HS-5 (cell line): ENCODE data around the gene HNMT.
"Not testable (repeated sequence)": the region's sequence is repeated elsewhere in the genome, so short reads cannot be mapped to it uniquely, and the experiment has no call there.

Experiments used
- DNase-seq: peaks from one replicate; pipeline ENCODE4 v3.0.0-alpha.2; 2012; ENCODE audit warnings: low read depth

HNMT gene

DNA sequence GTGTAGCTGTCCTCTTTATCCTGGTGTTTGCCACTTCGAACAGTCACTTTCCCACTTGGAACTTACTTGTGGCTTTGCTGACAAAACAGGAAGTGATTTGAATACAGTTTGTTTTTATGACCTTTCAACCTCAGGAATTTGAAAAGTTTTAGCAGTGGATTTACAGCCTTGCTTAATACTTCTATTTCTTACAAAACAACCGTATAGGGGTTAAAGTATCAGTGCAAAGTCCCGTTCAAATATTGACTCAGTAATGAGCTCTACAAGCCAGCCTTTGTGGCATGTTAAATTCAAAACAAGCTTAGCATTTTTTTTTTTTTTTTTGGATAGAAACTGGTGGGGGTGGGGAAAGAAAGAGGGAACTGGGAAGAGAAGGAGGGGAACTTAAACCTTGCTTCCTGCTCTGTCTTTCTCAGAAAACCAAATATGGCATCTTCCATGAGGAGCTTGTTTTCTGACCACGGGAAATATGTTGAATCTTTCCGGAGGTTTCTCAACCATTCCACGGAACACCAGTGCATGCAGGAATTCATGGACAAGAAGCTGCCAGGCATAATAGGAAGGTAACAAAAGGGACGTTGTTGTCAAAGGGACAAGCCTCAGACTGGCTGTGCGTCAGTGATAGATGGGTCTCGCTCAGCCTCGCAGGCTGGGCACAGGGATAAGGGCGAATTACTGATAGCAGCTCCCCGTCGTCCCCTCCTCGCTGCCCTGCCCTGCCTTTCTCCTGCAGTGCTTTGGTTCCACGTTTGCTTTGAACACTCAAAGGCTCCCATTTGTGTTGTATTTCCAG, at the start of gene HNMT:
Gene HNMT, plus strand, starts transcription at position 408 of the 793 bp plus-strand sequence. Its CDS starts 19 bp downstream, at position 427.
- DNase-seq = peak; percentile 58

DNA sequence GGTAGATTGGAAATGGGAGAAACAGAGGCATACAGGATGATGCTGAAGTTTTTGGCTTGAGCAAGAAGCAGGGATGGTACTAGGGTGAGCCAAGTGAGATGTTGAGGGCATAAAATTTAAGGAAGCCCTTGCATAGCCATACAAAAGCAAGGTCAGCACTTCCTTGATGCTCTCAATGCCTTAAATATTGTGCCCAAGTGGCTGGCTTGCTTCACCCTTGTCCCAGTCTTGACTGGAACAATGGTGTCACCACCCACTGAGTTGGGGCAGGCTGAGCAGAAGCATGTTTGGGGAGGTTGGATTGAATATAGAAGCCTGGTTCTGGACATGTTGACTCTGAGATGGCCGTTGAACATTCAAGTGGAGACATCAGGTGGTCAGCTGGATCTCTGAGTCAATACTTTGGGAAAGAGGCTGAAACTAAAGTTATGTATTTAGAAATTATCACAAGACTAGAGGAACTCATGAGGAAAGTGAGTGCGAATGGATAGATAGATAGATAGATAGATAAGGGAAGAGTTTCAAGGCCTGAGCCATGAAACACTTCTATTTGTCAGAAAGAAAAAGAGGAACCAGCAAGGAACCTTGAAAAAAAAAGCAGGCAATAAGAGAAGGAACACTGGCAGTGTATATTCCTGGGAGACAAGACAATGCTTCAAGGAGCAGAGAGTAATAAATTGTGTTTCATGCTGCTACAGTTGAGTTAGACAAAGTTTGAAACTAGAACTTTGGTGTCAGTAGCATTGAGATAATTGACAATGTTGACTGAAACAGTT, 43.0 kb upstream of the HNMT start:
- DNase-seq = no peak

DNA sequence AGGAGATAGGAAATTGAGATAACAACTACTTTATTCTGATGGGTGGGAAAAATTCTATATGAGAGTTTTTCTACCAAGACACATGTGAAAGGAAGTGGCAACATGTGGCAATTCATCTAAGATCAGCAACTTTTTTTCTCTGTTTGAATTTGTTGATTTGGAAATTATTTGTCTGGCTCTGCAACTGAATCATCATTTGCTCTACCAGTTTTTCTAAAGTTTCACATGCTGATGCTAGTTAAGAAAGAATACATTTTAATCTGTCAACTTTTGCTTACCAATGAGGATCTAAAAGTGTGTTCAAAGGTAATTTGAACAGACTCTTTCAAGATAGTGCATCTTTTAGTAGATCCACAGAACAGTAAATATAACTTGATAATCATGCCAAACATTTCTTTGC, 42.1 kb upstream of the HNMT start:
- DNase-seq = not testable (repeated sequence)

- no peak for DNase-seq
These were observed 40.3 kb upstream of the HNMT start for GRCh38 chr2:137924019-137924418.

DNA sequence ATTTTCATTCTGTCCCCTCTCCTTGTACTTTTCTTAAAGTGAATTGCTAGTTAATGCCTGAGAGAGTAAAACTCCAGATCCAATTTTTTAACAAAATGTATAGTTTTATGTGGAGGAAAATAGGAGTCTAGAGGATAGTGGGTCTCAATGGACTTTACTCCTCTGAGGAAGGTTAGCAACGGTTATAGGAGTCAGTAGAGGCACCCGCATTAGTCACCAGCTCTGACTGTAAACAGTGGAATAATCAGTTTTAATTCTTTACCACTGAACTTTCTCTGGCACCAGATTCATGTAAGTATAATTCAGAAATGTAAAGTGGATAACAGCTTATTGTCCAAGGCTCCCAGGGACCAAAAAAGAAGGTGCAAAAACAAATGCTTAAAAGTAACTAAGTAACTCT, 38.7 kb upstream of the HNMT start:
- DNase-seq = no peak

GRCh38 chr2:137927846-137928245, 36.4 kb upstream of the HNMT start:
- no peak for DNase-seq

DNA sequence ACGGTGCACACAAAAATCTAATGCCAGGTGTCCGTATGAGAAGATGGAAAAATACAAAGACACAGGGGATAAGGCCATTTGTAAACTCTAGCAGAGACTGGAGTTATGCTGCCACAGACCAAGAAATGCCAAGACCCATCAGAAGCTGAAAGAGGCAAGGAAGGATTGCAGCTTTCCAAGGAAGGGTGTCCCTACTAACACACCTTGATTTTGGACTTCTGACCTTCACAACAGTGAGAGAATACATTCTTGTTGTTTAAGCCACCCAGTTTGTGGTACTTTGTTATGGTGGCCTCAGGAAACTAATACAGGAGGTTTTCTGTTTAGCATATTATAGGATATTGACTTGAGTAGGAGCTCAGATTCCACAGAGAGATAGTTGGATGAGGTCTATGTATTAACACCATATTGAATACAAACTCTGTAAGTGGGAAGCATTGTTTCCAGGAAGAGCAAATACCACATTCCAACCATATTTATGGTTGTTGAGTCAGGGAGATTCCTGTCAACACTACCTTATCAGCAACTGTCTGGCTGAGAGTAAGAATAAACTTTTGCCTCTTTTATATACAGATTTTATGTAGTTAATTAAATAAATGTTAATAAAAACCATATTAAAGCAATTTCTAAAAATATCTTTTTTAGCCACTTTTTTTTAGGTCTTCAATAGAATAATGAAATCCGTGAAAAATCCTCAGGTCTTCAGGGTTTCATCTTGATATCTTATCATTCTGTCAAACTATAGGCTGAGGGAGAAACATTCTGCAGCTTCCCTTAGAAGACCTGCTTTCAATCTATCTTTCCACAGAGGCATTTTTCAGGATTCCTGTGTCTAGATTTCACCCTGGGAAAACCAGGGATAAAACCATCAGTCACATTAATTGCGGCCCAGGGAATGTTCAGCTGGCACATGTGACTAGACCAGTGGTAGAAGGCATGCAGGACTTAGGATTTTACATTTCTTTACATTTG, 35.4 kb upstream of the HNMT start:
- peak; percentile 64 for DNase-seq

DNA sequence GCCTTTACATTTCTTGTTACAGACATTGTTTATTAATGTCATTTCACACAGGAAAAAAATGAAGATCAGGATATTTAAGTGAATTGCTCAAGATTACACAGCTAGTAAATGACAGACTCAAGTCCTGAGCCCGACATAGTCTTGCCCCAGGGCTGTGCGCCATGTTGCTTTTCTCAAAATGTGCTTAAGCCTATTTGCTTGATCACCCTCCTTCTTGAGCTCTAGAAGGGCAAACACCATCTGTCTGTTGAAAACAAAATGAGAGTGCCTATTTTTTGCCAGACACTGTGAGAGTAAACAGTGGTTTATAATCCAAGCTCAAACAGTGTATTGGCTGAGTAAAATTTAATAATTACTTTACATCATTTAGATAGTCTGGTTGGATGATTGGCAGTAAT, 34.8 kb upstream of the HNMT start:
- DNase-seq = no peak

- no peak for DNase-seq
These were observed 34.1 kb upstream of the HNMT start for GRCh38 chr2:137930146-137930545.

DNA sequence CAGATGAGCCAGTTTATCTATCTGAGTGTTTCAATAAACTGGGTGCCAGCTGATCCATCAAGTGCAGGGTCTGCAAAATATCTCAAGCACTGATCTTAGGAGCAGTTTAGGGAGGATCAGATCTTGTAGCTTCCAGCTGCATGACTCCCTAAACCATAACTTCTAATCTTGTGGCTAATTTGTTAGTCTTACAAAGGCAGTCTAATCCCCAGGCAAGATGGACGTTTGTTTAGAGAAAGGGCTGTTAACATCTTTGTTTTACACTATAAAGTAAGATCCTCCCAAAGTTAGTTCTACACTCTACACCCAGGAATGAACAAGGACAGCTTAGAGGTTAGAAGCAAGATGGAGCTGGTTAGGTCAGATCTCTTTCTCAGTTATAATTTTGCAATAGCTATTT, 28.7 kb upstream of the HNMT start:
- DNase-seq = no peak

DNA sequence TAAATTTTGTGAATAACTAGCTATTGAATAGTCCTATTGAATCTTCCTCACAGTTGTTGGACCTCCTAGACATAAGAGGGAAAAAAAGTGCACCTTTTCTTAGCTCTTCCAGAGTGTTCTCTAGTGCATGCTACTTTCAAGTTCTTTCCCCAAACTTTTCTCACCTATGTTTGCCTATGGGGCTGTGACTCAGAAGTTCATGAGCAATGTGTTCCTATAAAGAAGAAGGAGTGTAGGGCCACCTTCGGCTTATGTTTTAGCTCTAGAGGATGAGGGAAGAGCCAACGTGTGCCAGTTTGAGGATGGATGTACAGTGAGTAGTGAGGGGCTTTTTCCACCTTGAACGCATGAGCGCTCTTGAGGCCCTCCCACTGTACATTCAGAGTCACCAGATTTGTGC, 27.0 kb upstream of the HNMT start:
- DNase-seq = no peak

DNA sequence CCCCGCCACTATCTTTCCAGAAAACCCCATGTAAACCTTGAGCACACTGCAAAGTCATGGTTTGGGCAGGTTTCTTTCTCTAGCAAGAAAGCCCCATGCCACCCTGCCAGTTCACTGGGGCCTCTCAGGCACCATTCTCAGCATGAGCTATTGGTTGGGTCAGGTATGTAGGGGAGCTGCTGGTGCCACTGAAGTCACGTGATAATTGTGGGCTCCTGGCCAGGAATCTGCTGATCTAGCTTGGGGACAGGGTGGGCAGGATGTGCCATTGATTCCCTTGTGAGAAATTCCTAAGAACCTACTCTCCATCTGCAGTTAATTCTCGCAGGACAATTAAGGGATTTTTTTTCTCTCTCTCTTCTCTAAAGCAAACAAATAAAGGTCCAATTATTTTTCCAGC, 26.5 kb upstream of the HNMT start:
- DNase-seq = no peak

- no peak for DNase-seq
These were observed 26.1 kb upstream of the HNMT start for GRCh38 chr2:137938204-137938603.

DNA sequence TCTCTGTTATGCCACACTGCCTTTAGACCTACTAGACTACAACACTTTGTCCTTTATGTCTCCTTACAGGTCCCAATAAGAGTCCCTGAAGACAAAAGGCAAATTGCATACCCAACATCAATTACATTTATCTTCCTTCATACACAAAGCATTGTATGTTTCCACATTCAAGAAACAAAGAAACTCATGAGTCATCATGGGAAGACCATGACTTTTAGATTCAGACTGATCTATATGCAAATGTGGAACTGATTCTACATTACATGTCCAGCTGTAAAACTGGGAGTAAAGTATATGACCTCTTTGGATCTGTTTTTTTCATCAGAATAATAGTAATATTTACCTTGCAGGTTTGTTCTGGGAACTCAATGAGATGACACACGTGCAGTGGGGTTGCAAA, 25.2 kb upstream of the HNMT start:
- no peak for DNase-seq

GRCh38 chr2:137940154-137940553, 24.1 kb upstream of the HNMT start:
- no peak for DNase-seq

DNA sequence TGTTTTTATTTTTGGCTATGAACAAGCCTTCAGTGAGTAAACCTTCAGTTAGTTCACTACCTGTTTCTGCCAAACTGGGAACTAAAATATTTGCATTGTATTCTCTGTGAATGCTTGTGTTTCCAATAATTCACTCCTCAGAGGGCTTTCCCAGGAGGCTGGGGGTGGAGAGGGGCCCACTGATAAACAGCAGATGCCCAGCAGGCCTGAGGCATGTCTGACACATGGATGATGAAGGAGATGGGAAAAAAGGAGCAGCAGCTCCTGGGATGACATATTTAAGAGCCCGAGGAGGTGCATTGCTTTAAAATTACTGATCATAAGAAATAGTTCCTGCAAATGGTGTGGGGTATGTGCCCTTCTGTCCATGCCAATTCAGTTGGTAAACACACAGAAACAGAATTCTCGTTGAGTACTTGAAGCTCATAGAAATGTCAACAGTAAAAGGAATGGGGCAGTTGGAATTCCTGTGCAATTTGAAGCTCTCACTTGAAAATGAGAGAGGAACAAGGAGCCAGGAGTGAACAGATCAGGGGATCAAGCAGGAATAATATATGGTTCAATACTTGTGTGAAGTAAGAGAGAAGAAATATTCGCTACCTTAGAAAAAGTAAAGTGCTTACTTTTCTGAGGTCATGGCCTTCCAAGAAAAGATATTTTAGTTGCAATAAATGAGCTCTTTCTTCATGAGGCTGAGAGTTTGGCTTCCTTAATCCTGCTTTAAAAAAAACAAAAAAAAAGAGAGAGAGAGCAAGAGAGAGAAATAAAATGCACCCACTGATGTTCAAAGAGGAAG, 22.0 kb upstream of the HNMT start:
- DNase-seq = no peak

GRCh38 chr2:137942833-137943677, 21.2 kb upstream of the HNMT start:
- DNase-seq = no peak

- no peak for DNase-seq
These were observed 20.5 kb upstream of the HNMT start for GRCh38 chr2:137943678-137944347.

- no peak for DNase-seq
These were observed 19.6 kb upstream of the HNMT start for GRCh38 chr2:137944714-137945113.

GRCh38 chr2:137945229-137945628, 19.0 kb upstream of the HNMT start:
- no peak for DNase-seq
